K562 (cell line): Measurements from ENCODE around the gene ZFP28.

ENCODE experiments used
- ERF ChIP-seq: fragments of 450-650 bp; formaldehyde crosslinking; IDR thresholded peaks from 2 replicates; pipeline ENCODE4 v1.4.0; 2020; ENCODE audit warnings: mild to moderate bottlenecking, mixed read lengths
- HMG20B ChIP-seq: fragments of 250-450 bp; sonication (Bioruptor Pico); IDR thresholded peaks from 2 replicates; pipeline ENCODE4 v1.5.0; 2021; ENCODE audit warnings: mild to moderate bottlenecking
- MEF2D ChIP-seq: conservative IDR thresholded peaks from 2 replicates; pipeline ENCODE4 v1.6.1; 2016; ENCODE audit warnings: low read depth, missing genetic modification characterization, missing compliant biosample characterization
- RCOR1 ChIP-seq, 2 experiments: IDR thresholded peaks; 2 replicates each; pipeline ENCODE4 v1.6.1; 2012; ENCODE audit warnings: low read depth in 2 of 2, low read length in 2 of 2, borderline replicate concordance in 1 of 2, improper control_type of control experiment in 1 of 2
- SMC3 ChIP-seq: conservative IDR thresholded peaks from 2 replicates; pipeline ENCODE4 v1.6.1; 2011; ENCODE audit warnings: low read depth, low read length, improper control_type of control experiment; ENCODE audit not compliant: insufficient read depth
- TRIM24 ChIP-seq, 2 experiments: fragments of 450-650 bp; IDR thresholded peaks; 2 replicates each; pipeline ENCODE4 v1.6.1; 2016
- TF ChIP-seq, protein P1 (sequence below), 3 experiments: IDR thresholded peaks in 2 of 3; conservative IDR thresholded peaks in 1 of 3; 2 replicates each; pipeline ENCODE4 v1.5.1; 2011 to 2012; ENCODE audit warnings: low read length in 3 of 3, mild to moderate bottlenecking in 3 of 3, control low read depth in 2 of 3, improper control_type of control experiment in 1 of 3, inconsistent platforms in 1 of 3, low read depth in 1 of 3, mixed read lengths in 1 of 3, moderate library complexity in 1 of 3; ENCODE audit not compliant: insufficient read depth in 2 of 3

DNA sequence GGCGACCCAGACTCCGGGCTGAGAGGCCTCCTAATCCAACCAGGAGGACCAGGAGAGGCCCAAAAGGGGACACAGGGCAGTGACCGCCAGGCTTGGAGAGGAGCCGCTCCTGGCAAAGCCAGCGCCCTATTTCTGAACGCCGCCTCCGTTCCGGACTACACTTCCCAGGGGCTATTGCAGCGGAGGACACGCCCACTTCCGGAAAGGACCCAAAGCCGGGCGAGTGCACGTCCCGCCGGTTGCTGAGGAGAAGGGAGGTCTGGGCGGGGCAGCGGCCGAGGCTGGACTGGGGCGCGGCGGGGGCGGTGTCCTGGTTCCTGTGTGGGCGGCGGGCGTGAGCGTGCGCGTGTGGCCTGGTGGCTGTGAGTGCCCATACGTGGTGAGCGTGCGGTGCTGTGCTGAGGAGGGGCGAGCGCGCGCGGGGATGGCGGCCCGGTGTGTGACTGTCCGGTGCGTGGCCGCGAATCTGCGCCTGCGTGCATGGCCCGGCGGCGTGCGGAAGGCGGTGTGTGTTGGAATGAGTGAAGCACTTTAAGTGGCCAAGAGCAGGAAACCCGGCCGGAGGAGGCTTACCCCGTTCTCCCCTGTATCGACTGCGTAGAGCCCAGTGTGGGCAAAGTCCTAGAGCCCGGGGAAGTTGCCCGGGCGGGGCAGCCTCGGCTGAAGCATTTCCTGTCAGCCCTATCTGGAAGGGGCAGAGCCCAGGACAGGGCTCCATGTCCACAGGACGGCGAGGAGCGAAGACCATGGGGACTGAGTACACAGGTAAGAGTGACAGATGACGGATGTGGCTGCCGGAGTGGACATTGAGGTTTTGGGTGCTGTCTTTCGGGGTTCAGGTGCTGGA is 28.7 kb downstream of the ZFP28 start, which contains the start of gene ZNF470:
- TF ChIP-seq SMC3 = no peak
- TF ChIP-seq, protein P1, sequence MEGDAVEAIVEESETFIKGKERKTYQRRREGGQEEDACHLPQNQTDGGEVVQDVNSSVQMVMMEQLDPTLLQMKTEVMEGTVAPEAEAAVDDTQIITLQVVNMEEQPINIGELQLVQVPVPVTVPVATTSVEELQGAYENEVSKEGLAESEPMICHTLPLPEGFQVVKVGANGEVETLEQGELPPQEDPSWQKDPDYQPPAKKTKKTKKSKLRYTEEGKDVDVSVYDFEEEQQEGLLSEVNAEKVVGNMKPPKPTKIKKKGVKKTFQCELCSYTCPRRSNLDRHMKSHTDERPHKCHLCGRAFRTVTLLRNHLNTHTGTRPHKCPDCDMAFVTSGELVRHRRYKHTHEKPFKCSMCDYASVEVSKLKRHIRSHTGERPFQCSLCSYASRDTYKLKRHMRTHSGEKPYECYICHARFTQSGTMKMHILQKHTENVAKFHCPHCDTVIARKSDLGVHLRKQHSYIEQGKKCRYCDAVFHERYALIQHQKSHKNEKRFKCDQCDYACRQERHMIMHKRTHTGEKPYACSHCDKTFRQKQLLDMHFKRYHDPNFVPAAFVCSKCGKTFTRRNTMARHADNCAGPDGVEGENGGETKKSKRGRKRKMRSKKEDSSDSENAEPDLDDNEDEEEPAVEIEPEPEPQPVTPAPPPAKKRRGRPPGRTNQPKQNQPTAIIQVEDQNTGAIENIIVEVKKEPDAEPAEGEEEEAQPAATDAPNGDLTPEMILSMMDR (IDR thresholded peaks at IDR 0.05 in 2 of 3, conservative IDR thresholded peaks at IDR 0.05 in 1 of 3; ENCODE audit: insufficient read depth in 2 of 3, low read depth in 1 of 3, low read length in 3 of 3) = no peak
- no peak for TF ChIP-seq RCOR1 (IDR thresholded peaks at IDR 0.05; ENCODE audit: borderline replicate concordance in 1 of 2, low read depth in 2 of 2, low read length in 2 of 2)
- TF ChIP-seq TRIM24 (IDR thresholded peaks at IDR 0.05) = no peak
- no peak for TF ChIP-seq MEF2D
- TF ChIP-seq HMG20B = no peak
- TF ChIP-seq ERF (CRISPR knock-in tag) = no peak
